ENCODE results near the gene RETREG3.
A peak's percentile ranks its signal among the peaks of the same experiment; 100 is the strongest.

RETREG3 gene

DNA sequence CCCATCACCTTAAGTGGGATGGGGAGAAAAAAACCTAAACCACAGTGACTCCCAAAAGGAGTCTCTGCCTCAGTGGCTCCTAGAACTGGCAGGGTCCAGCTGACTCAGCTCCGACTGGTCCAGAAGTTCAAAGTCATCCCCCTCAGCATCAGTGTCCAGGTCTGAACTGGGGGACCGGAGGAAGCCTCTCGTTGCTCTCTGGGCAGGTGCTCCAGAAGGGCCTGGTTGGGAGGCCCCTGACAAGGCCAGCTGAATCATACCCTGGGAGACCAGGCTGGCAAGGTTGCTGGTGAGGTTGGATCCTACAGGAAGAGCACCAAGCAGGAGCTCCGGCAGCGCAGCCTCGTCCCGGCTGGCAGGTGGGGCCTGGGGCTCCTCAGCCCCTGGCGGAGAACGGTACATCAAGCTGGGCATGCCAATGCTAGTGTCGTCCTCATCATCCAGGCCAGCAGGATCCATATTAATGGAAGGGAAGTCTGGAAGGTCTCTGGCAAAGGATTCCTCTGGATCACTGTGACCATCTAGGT is 27.4 kb downstream of the RETREG3 start:
- no peak for TF ChIP-seq CTCF (IDR thresholded peaks at IDR 0.05)

DNA sequence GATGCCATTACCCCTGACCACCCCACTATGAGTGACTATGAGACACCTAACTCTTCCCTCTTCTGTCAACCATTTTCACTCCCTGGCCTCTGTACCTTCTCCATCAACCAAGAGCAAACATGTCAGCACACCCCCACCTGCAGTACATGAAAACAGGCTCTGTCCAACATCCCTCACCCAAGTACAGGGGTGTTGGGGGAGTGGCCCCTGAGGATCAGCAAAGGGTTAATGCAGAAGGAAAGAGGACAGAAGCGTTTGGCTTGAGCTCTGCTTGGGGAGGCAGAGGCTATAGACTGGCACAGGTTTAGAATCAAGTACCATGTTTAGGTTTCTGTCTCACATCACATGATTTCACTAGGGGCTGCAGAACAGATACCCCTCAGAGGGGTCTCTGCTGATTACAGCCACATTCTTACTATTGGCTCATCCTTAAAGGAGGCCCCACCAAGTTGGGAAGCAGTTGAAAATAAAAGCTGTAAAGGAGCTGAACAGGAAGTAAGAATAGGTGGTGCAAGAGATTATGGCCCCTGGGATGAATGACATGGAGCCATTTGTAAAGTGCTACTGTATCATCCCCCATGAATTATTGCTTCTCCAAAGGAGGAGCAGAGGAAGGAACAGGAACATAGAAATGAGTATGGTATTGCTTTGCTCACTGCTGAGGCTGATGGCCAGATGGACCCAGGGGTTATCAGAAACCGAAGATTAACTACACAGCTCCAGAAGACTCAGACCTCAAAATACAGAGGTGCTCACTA is 29.2 kb downstream of the RETREG3 start:
- no peak for TF ChIP-seq CTCF (IDR thresholded peaks at IDR 0.05)

DNA sequence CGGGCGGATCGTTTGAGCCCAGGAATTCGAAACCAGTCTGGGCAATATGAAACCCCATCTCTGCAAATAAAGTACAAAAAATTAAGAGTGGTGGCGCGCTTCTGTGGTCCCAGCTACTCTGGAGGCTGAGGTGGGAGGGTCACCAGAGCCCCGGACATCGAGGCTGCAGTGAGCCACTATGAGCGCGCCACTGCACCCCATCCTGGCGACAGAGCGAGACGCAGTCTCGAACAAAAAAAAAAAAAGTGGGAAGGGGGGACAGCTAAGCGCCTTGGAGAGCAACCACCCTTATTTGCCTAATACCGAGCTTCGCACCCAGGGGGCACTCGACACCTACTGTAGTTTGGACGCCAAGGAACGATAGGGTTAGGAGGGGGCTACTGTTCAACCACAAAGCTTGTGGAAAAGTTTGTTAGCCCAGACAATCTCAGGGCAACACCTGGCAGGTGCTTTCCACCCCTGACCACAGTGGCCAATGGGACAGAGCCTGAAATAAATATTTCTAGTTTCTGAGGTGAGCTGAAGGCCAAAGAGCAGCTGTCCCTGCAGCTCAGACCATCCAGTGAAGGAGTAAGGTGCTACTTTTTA is 30.8 kb downstream of the RETREG3 start:
- TF ChIP-seq CTCF (IDR thresholded peaks at IDR 0.05), result peak; percentile 69

GRCh38 chr17:42577532-42578281 is 31.5 kb downstream of the RETREG3 start, which contains the start of gene PSMC3IP:
Gene PSMC3IP (minus strand): TSS chr17:42577729. CDS start chr17:42577686, 43 bp downstream.
- TF ChIP-seq CTCF (IDR thresholded peaks at IDR 0.05), result peak; percentile 30

DNA sequence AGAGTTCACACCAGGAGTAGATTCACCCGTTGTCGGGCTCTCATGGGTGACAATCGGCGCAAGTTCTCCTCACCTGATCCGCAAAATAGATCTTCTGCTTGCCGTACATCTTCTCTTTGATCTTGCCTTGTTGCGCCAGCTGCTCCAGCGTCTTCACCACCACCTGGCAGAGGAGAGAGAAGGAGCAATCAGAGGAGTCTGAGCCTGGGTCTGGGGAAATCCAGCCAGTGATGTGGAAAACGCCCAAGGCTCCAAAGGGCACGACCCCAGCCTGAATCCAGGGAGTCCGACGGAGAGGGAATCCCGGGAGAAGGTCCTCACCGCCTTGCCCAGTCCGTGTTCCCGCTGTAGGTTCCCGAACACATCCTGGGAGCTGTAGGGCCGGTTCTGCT is 32.0 kb downstream of the RETREG3 start:
- no peak for TF ChIP-seq CTCF (IDR thresholded peaks at IDR 0.05)

- TF ChIP-seq CTCF (IDR thresholded peaks at IDR 0.05), result no peak
Measured at GRCh38 chr17:42574463-42574862, 34.7 kb downstream of the RETREG3 start.

GRCh38 chr17:42573095-42573494 is 36.1 kb downstream of the RETREG3 start:
- TF ChIP-seq CTCF (IDR thresholded peaks at IDR 0.05), result no peak
